SK-N-SH (cell line): ENCODE results near the gene GNPTAB. TPM values are rescaled to one million over a fixed set of nuclear protein-coding genes. Genes with fewer than 3 reads are reported as not detected.

ENCODE experiments used
- CTCF ChIA-PET: fragments of 300-600, 350-600 bp; formaldehyde crosslinking; extraction: SDS; loops from one replicate; lab custom pipeline; 2021; lab: Yijun Ruan, JAX
- POLR2A ChIA-PET: fragments of 350-600 bp; sonication (Branson Sonifier 250); formaldehyde crosslinking; extraction: SDS; loops from one replicate; lab custom pipeline; 2020; ENCODE audit warnings: antibody characterized with exemption, inconsistent platforms; lab: Yijun Ruan, JAX
- DNase-seq: peaks from one replicate; pipeline ENCODE4 v3.0.0; 2012
- H2AFZ ChIP-seq: fragments of 200-600 bp; sonication (generic); 2 replicates; pipeline ENCODE4 v1.8.1; 2016; ENCODE audit warnings: antibody characterized with exemption, mild to moderate bottlenecking, low read depth
- H3F3A ChIP-seq: fragments of 200-600 bp; sonication (generic); replicated peaks from 2 replicates; pipeline ENCODE3; 2016; ENCODE audit warnings: antibody characterized with exemption, mild to moderate bottlenecking; ENCODE audit not compliant: insufficient read depth
- H3K27ac ChIP-seq, 2 experiments: fragments of 200-500 bp in 1 of 2; fragments of 200-600 bp in 1 of 2; sonication (Bioruptor generic) in 1 of 2; sonication (generic), shearing (Covaris generic) in 1 of 2; 2 replicates each; pipeline versions ENCODE4 v1.5.1 to v1.6.1; 2014 to 2016; ENCODE audit warnings: low read depth in 2 of 2, inconsistent platforms in 1 of 2, low read length in 1 of 2, mild to moderate bottlenecking in 1 of 2, mixed read lengths in 1 of 2
- H3K27me3 ChIP-seq: fragments of 200-600 bp; sonication (generic), shearing (Covaris generic); 2 replicates; pipeline ENCODE4 v1.6.1; 2016; ENCODE audit warnings: mixed run types; ENCODE audit not compliant: insufficient read depth
- H3K36me3 ChIP-seq, 2 experiments: fragments of 200-500 bp in 1 of 2; fragments of 200-600 bp in 1 of 2; sonication (Bioruptor generic) in 1 of 2; sonication (generic) in 1 of 2; replicated peaks in 1 of 2; 2 replicates each; pipeline versions ENCODE3 to v1.5.1; 2014 to 2016; ENCODE audit warnings: low read length in 1 of 2, mild to moderate bottlenecking in 1 of 2; ENCODE audit not compliant: insufficient read depth in 2 of 2, control insufficient read depth in 1 of 2
- H3K4me1 ChIP-seq, 2 experiments: fragments of 200-500 bp in 1 of 2; fragments of 200-600 bp in 1 of 2; sonication (Bioruptor generic) in 1 of 2; sonication (generic), shearing (Covaris generic) in 1 of 2; 2 replicates each; pipeline versions ENCODE4 v1.5.1 to v1.6.1; 2014 to 2016; ENCODE audit warnings: low read depth in 1 of 2, low read length in 1 of 2, mixed run types in 1 of 2; ENCODE audit not compliant: insufficient read depth in 2 of 2, control insufficient read depth in 1 of 2
- H3K4me2 ChIP-seq: fragments of 200-600 bp; sonication (generic), shearing (Covaris generic); 2 replicates; pipeline ENCODE4 v1.6.1; 2017; ENCODE audit warnings: mixed run types
- H3K4me3 ChIP-seq, 2 experiments: fragments of 200-500 bp in 1 of 2; fragments of 200-600 bp in 1 of 2; sonication (Bioruptor generic) in 1 of 2; sonication (generic), shearing (Covaris generic) in 1 of 2; 2 replicates each; pipeline versions ENCODE4 v1.5.1 to v1.8.1; 2014 to 2016; ENCODE audit warnings: low read depth in 2 of 2, inconsistent platforms in 1 of 2, low read length in 1 of 2, mild to moderate bottlenecking in 1 of 2, mixed read lengths in 1 of 2, moderate library complexity in 1 of 2
- H3K79me2 ChIP-seq: fragments of 200-600 bp; sonication (generic); 2 replicates; pipeline ENCODE4 v1.8.1; 2017; ENCODE audit warnings: mild to moderate bottlenecking; ENCODE audit not compliant: insufficient read depth
- H3K9ac ChIP-seq: fragments of 200-600 bp; sonication (generic); 2 replicates; pipeline ENCODE4 v1.6.1; 2017; ENCODE audit warnings: mixed run types
- H3K9me2 ChIP-seq: fragments of 200-600 bp; sonication (generic); 2 replicates; pipeline ENCODE4 v1.6.1; 2017; ENCODE audit warnings: mixed run types
- H3K9me3 ChIP-seq: fragments of 200-600 bp; sonication (generic); 2 replicates; pipeline ENCODE4 v1.6.1; 2017; ENCODE audit warnings: mixed run types, mild to moderate bottlenecking, moderate library complexity
- H4K20me1 ChIP-seq: fragments of 200-600 bp; sonication (generic); 2 replicates; pipeline ENCODE4 v1.6.1; 2017; ENCODE audit warnings: mild to moderate bottlenecking, mixed run types; ENCODE audit not compliant: insufficient read depth
- CHD2 ChIP-seq: fragments of 150-350 bp; IDR thresholded peaks from 2 replicates; pipeline ENCODE4 v1.6.1; 2018; ENCODE audit warnings: low read length; ENCODE audit not compliant: partially characterized antibody
- CTCF ChIP-seq: fragments of 200-600 bp; sonication (generic); IDR thresholded peaks from 2 replicates; pipeline ENCODE4 v1.6.1; 2017; ENCODE audit warnings: antibody characterized with exemption, mild to moderate bottlenecking, moderate library complexity
- EP300 ChIP-seq, 2 experiments: IDR thresholded peaks; 2 replicates each; pipeline versions ENCODE4 v1.4.0 to v1.6.1; 2012; ENCODE audit warnings: borderline replicate concordance in 1 of 2, low read depth in 1 of 2, low read length in 1 of 2
- EZH2phosphoT487 ChIP-seq: fragments of 200-600 bp; sonication (generic); IDR thresholded peaks from 2 replicates; pipeline ENCODE4 v1.6.1; 2017; ENCODE audit warnings: low read depth, mixed run types, mild to moderate bottlenecking, antibody characterized with exemption, moderate library complexity, borderline replicate concordance
- FOSL2 ChIP-seq: IDR thresholded peaks from 2 replicates; pipeline ENCODE4 v1.4.0; 2012; ENCODE audit warnings: low read depth, mild to moderate bottlenecking, moderate library complexity, borderline replicate concordance
- GABPA ChIP-seq: IDR thresholded peaks from 2 replicates; pipeline ENCODE4 v1.4.0; 2012; ENCODE audit warnings: low read depth, mild to moderate bottlenecking
- GATA2 ChIP-seq: sonication (generic); formaldehyde crosslinking; IDR thresholded peaks from 2 replicates; pipeline ENCODE4 v1.5.0; 2020; ENCODE audit warnings: mild to moderate bottlenecking, missing genetic modification reagents
- JUND ChIP-seq: IDR thresholded peaks from 2 replicates; pipeline ENCODE4 v1.4.0; 2012
- MEF2A ChIP-seq: IDR thresholded peaks from 2 replicates; pipeline ENCODE4 v1.4.0; 2012; ENCODE audit warnings: low read depth, borderline replicate concordance
- MXI1 ChIP-seq: IDR thresholded peaks from 2 replicates; pipeline ENCODE4 v1.6.1; 2012; ENCODE audit warnings: mild to moderate bottlenecking, low read depth, low read length, improper control_type of control experiment
- NFIC ChIP-seq: IDR thresholded peaks from 2 replicates; pipeline ENCODE4 v1.4.0; 2012; ENCODE audit warnings: borderline replicate concordance
- NRF1 ChIP-seq: IDR thresholded peaks from 2 replicates; pipeline ENCODE4 v1.6.1; 2012; ENCODE audit warnings: low read depth, mild to moderate bottlenecking, low read length
- RAD21 ChIP-seq: IDR thresholded peaks from 2 replicates; pipeline ENCODE4 v1.6.1; 2012; ENCODE audit warnings: mild to moderate bottlenecking, low read length
- SIN3A ChIP-seq: IDR thresholded peaks from 2 replicates; pipeline ENCODE4 v1.6.1; 2012; ENCODE audit warnings: low read depth, mild to moderate bottlenecking, low read length, moderate library complexity, borderline replicate concordance
- SMC3 ChIP-seq: IDR thresholded peaks from 2 replicates; pipeline ENCODE4 v1.6.1; 2012; ENCODE audit warnings: low read depth, low read length, improper control_type of control experiment
- TCF12 ChIP-seq: IDR thresholded peaks from 2 replicates; pipeline ENCODE4 v1.4.0; 2012
- TEAD4 ChIP-seq: IDR thresholded peaks from 2 replicates; pipeline ENCODE4 v1.4.0; 2012; ENCODE audit warnings: mild to moderate bottlenecking, borderline replicate concordance; ENCODE audit not compliant: insufficient read depth
- USF2 ChIP-seq: fragments of 150-350 bp; IDR thresholded peaks from 2 replicates; pipeline ENCODE4 v1.6.1; 2017; ENCODE audit warnings: antibody characterized with exemption, low read length, low read depth, borderline replicate concordance
- WGBS: methylation state at CpG from one replicate; pipeline ENCODE4 v1.1.6; 2017; ENCODE audit warnings: low lambda C conversion rate; 5-methylcytosine and 5-hydroxymethylcytosine counted together
- polyA plus RNA-seq, 3 experiments: library from polyadenylated mRNA; depleted of rRNA; stranded (reverse); fragments of >200 nt; gene quantifications; 2 replicates each; pipeline ENCODE4 v1.2.3, GENCODE V29; 2012

The GNPTAB gene
- polyA plus RNA-seq, 1 of the 3 experiments (the other 2 are of a cell fraction), result 18.8 TPM

- 92% methylated on average over 4 of the region's 4 CpGs for whole genome bisulfite sequencing
- Histone ChIP-seq H3K9me3 (no peaks in the 10 kb centered on the region), H3K9me2 (no peaks in the 10 kb centered on the region), H3K4me2 (no peak overlapping the region), H2AFZ (no peak overlapping the region), H3K36me3 (no peaks in the 10 kb centered on the region), H3K4me1 (peaks cover 0 to 3% of the 10 kb centered on the region in 2 experiments; a peak in 1 of 4 replicates), H3F3A (no peaks in the 10 kb centered on the region), H3K4me3 (no peak overlapping the region), H3K27ac (no peak overlapping the region), H3K79me2 (0 out of 2 replicates have a peak, but pooled peaks cover 4% of the 10 kb centered on the region), H4K20me1 (no peaks in the 10 kb centered on the region), H3K9ac (no peak overlapping the region)
- CTCF ChIA-PET, result no interaction called here
- POLR2A ChIA-PET, result no interaction called here
- no peak for DNase-seq
- no peak for TF ChIP-seq GATA2 (CRISPR knock-in tag)
- no peak for TF ChIP-seq TCF12
- TF ChIP-seq, all 33 proteins: peak for 0
- no peaks in the 10 kb centered on the region for H3K27me3 ChIP-seq
Observed at GRCh38 chr12:101710288-101710687, 120.5 kb downstream of the GNPTAB start.

- H3K79me2 ChIP-seq, result peaks cover 3% of the 10 kb centered on the region; the same call in 1 of the 2 replicates
- TF ChIP-seq SMC3 (no peak), CTCF (no peak), MXI1 (no peak), MEF2A (no peak), TCF12 (no peak), USF2 (no peak), RAD21 (no peak), GATA2 (CRISPR knock-in tag) (no peak), TEAD4 (no peak), NRF1 (no peak), FOSL2 (no peak), NFIC (no peak), EZH2phosphoT487 (no peak), EP300 (IDR thresholded peaks at IDR 0.05; ENCODE audit: borderline replicate concordance in 1 of 2, low read depth in 1 of 2, low read length in 1 of 2) (no peak), CHD2 (no peak), GABPA (no peak), JUND (no peak), SIN3A (no peak)
- no peak for DNase-seq
- CTCF ChIA-PET, result interaction anchor here (1.2 to 1.9 kb wide), 2 partner anchors 16 to 66 kb away, joined by 3 to 6 read pairs; no protein-coding TSS in a partner anchor
- H3F3A ChIP-seq, result no peaks in the 10 kb centered on the region
- no peaks in the 10 kb centered on the region for H4K20me1 ChIP-seq
- no peak overlapping the region for H3K27ac ChIP-seq
- H3K9ac ChIP-seq, result no peak overlapping the region
- H3K4me1 ChIP-seq, result no peaks in the 10 kb centered on the region
- H3K4me3 ChIP-seq, result no peak overlapping the region
- H3K27me3 ChIP-seq, result no peaks in the 10 kb centered on the region
- H3K9me3 ChIP-seq, result no peaks in the 10 kb centered on the region
- H2AFZ ChIP-seq, result no peak overlapping the region
- POLR2A ChIA-PET, result no interaction called here
- no peaks in the 10 kb centered on the region for H3K36me3 ChIP-seq
- H3K4me2 ChIP-seq, result no peak overlapping the region
- no peaks in the 10 kb centered on the region for H3K9me2 ChIP-seq
Observed at GRCh38 chr12:101707131-101707782, 123.5 kb downstream of the GNPTAB start.
